HT1080 (cell line): Measurements from ENCODE around the gene WFS1. TPM values are rescaled to one million over a fixed set of nuclear protein-coding genes. Genes with fewer than 3 reads are reported as not detected.
A peak's percentile ranks its signal among the peaks of the same experiment; 100 is the strongest.

Experiments
- DNase-seq: peaks from one replicate; pipeline ENCODE4 v3.0.0-alpha.2; 2015; ENCODE audit warnings: low read depth
- total RNA-seq: library from RNA; depleted of rRNA; stranded (reverse); fragments of >200 nt; shearing (Covaris generic); gene quantifications from 2 replicates; pipeline ENCODE4 v1.2.3, GENCODE V29; 2014

WFS1 gene
- total RNA-seq, 1 experiment from 2014 or later = 14.8 TPM

- DNase-seq = no peak
Measured at GRCh38 chr4:6296026-6296425, 26.4 kb downstream of the WFS1 start.

- DNase-seq = no peak
Measured at GRCh38 chr4:6297266-6297815, 27.7 kb downstream of the WFS1 start.

GRCh38 chr4:6298035-6298434, 28.4 kb downstream of the WFS1 start:
- DNase-seq = no peak

GRCh38 chr4:6298852-6299251, 29.2 kb downstream of the WFS1 start:
- no peak for DNase-seq

- DNase-seq = no peak
Measured at GRCh38 chr4:6299875-6300274, 30.2 kb downstream of the WFS1 start.

- DNase-seq = no peak
Measured at GRCh38 chr4:6300359-6300758, 30.7 kb downstream of the WFS1 start.

- DNase-seq = no peak
Measured at GRCh38 chr4:6301051-6301731, 31.5 kb downstream of the WFS1 start.

- DNase-seq = no peak
Measured at GRCh38 chr4:6301732-6302442, 32.2 kb downstream of the WFS1 start.

- DNase-seq = no peak
Measured at GRCh38 chr4:6302869-6303268, 33.2 kb downstream of the WFS1 start.

- no peak for DNase-seq
Measured at GRCh38 chr4:6303943-6304342, 34.3 kb downstream of the WFS1 start.

- no peak for DNase-seq
Measured at GRCh38 chr4:6306299-6306698, 36.6 kb downstream of the WFS1 start.

- no peak for DNase-seq
Measured at GRCh38 chr4:6307230-6307629, 37.6 kb downstream of the WFS1 start.

- no peak for DNase-seq
Measured at GRCh38 chr4:6307891-6308290, 38.2 kb downstream of the WFS1 start.

GRCh38 chr4:6308899-6309643, 39.4 kb downstream of the WFS1 start:
- DNase-seq = peak; percentile 52

GRCh38 chr4:6309777-6310176, 40.1 kb downstream of the WFS1 start:
- DNase-seq = no peak

GRCh38 chr4:6313216-6313615, 43.6 kb downstream of the WFS1 start:
- DNase-seq = no peak

GRCh38 chr4:6316461-6317003, 46.9 kb downstream of the WFS1 start:
- no peak for DNase-seq

- DNase-seq = no peak
Measured at GRCh38 chr4:6318206-6318605, 48.6 kb downstream of the WFS1 start.

GRCh38 chr4:6319530-6320150, 50.0 kb downstream of the WFS1 start:
- DNase-seq = peak; percentile 86

GRCh38 chr4:6320663-6321062, 51.0 kb downstream of the WFS1 start:
- no peak for DNase-seq

GRCh38 chr4:6321361-6321760, 51.7 kb downstream of the WFS1 start:
- no peak for DNase-seq
